Activated T-helper 1 cell treated with Interleukin-2 at 50 U/mL for 16 hours (primary cell): Measurements from ENCODE around the gene DLX1.

Source experiments
- DNase-seq: peaks from one replicate; pipeline ENCODE4 v3.0.0-alpha.2; 2020; ENCODE audit warnings: low read depth

The DLX1 gene

DNA sequence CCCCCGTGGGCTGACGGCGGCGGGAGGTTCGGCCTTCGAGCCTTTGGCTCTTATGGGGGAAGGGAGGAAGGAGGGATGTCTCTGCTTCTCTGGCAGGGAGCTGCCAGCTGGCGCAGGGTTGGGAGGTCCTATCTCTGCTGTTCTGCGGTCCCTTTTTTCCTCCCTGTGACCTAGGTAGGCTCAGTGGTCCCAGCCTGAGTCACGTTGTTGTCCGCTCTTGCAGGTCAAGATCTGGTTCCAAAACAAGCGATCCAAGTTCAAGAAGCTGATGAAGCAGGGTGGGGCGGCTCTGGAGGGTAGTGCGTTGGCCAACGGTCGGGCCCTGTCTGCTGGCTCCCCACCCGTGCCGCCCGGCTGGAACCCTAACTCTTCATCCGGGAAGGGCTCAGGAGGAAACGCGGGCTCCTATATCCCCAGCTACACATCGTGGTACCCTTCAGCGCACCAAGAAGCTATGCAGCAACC, 2.5 kb downstream of the DLX1 start:
- DNase-seq = no peak

DNA sequence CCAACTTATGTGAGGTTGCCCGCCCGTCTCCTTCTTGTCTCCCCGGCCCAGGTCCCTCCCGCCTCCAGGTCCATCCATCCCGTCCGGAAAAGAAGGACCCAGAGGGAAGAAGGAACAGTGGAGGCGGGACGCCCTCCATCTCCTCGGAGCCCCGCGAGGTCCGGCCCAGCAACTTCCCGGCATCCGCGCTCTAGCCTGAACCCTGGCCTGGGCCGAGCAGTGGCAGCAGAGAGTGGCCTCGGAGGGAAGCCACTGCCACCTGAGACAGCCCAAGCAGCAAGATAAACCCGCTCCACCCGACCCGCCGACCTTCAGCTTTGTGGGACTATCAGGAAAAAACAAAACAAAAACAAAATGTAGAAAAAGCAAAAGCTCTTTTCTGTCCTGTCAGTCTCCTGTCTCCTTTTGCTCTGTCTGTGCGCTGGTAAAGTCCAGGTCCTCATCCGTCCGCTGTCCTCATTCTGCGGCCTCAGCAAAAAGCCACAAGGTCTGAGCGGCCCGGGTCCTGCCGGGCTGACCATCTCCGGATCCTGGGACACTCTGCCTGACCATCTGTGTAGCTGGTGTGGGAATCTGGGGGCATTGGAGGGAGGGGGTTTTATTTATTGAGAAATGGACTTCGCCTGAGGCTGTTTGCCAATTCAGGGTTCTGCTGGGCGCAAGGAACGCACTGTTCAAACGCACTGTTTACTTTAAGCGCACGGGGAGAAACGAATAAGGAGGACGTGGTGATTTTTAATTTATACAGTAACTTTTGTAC, 3.1 kb downstream of the DLX1 start:
- DNase-seq = no peak

DNA sequence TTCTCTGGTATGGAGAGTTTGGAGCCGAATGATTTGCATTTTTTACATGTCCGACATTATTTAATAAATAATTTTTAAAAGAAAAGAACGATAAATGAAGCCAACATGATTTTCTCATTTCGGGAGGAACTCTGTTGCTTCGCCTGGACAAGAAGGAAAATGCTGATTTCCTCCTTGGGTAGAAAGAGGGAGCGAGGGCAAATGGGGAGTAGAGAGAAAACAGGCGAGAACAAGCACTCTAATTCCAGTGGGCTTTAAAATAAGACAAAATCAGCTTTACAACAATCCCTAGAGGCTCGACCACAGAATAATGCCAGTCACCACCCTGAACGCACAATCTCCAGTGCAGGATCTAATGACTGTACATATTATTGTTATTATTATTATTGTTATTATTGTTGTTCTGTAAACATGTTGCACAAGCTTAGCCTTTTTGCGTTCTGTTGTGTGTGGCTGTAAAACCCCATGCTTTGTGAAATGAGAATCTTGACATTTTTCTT, 3.7 kb downstream of the DLX1 start:
- DNase-seq = no peak

DNA sequence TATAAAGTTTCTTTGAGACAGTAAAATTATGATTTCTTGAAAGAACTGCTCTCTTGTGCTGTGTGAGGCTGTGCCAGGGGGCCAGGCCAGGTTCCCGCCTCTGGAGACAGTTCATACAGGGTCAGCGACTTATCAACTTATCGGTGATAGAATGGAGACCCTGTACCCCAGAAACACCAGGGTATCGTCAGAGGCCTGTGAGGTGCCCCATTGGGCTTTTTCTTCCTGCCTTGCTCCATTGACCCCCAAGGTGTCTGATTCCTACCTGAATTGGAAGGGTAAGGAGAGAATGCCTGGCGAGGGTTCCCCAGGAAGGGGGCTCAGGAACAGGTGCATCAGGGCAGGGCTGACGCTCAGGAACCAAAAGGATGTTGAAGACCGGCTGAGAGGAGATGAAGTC, 4.3 kb downstream of the DLX1 start:
- no peak for DNase-seq

DNA sequence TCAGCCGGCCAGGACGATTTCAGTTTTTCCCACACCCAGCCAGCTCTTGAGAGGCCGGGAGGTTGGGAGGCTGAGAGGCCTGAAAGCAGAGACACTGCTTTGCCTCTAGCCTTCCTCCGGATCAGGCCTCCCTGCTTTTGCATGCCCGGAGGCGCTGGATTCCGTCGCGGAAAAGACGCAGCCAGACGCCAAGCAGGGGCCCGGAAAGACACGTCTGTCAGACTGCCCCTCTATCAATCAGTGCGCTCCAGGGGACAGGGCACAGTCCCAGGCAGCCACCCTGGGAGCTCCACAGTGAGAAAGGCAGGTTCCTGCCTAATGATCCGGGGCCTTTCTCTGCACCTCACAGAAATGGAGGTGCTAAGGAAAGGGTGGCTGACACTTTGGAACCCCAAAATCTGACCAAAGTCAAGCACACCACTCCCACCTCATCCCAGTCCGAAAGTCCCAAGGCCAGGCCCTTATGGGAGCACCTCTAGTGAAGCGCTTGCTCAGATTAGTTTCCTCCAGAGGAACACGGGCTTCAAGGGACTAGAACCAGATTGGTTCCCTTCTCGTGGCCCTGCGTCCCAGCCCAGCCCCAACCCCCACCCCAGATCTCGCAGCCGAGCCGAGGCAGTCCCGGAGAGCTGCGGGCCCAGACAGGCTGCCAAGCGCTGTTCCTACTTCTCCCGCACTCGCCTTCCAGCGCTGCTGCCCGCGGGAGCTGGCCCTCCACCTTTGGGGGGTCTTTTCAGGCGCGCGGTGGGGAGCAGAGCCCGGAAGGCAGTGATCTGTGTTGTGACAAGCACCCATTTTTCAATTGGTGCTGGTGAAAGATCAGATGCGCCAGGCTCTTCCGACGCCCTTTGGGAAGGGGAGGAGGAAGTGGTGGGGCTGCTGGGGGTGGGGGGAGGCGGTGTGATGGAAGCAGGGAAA, 5.0 kb downstream of the DLX1 start:
- DNase-seq = no peak

DNA sequence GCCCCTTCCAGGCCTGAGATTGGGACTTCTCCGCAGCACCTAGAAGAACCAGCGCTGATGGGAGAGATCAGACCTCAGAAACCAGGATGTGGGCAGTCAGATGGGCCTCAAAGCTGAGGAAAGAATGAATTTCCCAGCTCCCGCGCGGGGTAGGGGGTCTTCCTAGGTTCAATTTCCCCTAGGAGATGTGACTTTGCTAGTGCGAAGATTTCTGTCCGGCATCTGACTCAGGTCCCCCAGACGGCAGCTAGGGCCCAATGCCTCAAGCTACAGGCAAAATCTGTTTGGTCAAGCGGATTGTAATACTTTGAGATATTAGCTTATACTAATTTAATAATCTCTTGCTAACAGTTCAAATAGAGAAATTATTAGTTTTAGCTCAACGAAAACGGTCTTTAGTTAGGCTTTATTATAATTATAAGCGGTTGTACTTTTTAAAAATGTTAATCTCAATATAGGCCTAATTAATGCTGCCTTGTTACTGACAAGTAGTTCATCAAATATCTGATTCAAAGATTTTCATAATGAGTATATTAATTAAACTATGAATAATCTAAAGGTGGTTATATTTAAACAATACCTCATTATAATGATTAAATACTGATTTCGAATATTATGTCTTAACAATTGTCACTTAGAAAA, 5.8 kb downstream of the DLX1 start:
- no peak for DNase-seq

DNA sequence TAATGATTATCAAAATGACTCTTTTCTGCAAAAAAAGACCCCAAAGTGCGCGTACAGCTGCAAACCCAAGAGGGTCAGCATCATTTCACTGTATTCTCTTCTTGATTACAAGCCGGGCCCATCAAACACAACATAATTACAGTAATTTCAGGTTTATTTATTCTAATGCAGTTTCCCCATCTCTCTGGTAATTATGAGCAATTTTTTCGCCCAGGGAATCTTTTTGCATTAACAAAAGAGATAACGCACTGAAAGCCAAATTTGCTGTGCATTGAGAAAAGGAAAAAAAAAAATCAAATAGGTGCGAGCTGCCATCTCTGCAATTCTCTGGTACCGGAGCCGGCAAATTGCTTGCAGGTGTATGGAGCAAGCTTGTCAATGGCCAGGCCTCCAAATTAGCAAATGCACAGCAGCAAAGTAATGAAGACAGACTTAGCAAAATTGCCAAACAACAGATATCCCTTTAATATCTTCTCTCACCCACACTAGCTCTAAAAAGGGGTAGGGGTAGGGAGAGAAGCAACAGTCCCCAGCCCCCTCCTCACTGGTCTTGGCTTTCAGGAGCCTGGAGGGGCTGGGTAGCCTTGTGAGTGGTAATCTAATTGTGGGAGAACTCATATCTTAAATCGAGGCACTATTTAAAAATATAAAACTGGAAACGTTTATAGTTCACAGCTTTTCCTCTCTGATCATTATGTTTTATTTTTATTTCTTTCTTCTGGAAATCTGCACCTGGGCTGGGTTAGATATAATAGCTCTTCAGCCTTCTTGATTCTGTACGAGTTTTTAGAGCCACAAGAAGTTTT, 6.7 kb downstream of the DLX1 start:
- no peak for DNase-seq

DNA sequence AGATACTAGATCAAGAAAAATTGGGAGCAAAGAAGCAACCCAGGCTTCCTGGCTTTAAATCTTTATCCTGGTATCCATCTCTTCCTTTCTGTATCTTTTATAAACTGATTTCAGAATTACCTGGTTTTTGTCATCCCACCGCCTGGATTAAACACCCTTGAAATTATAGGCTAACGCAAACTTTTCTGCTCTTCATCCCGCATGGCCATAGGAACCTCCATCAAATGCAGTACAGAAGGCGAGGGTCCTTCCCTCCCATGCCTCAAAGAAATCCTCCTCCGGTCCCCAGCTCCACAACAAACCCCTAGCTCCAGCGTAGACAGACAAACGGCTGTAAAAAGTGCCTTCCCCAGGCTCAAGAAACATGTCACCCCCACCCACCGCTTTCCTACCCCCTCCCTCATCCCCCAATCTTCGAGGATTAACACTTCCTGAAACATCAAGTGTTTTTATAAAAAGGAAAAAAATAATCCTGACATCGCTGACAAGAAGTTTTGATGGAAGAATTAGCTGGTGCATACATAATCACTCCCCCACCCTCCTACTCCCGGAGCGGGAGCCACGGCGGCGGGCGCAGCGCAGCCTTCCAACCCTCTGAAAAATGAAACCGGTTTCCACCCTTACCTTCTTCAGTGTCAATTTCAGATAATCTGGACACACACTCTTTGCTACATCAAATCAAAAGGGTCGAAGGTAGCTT, 7.6 kb downstream of the DLX1 start:
- no peak for DNase-seq

DNA sequence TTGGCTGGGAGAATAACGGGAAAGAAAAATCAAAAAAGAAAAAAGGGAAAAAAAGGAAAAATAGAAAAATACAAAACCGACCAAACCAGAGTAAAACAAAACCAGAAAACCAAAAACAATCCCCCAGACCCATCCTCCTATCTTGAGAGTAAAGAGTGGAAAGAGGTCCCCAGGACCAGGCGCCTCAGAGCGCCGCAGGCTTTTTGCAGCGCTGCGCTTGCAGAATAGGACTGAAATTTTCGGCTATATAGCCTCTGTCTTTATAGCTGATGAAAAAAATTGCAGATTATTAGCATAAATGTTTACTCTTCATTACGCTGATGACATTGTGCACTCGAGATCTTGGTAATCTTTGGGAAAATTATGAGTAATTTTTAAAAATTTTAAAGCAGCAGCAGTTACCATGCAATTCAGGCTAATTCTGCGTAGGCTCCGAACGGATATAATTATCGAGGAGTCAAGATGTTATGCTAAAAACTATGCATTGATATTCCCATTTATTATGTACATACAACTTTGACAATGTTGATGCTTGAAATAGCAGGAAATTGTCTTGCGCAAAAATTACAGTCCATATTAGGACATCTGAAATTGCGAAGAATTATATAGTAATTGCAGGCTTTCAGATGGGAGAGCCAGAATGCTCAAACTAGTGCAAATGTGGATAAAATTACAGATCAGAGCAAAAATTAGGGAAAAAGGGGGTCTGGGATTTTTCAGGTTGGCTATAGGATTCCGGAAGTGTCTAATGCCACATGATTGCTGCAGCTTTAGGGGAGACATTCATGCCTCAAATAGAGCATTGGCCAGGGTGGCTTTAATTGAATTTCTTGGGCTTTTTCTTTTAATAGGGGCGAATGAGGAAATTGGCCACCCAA, 8.3 kb downstream of the DLX1 start:
- no peak for DNase-seq

DNA sequence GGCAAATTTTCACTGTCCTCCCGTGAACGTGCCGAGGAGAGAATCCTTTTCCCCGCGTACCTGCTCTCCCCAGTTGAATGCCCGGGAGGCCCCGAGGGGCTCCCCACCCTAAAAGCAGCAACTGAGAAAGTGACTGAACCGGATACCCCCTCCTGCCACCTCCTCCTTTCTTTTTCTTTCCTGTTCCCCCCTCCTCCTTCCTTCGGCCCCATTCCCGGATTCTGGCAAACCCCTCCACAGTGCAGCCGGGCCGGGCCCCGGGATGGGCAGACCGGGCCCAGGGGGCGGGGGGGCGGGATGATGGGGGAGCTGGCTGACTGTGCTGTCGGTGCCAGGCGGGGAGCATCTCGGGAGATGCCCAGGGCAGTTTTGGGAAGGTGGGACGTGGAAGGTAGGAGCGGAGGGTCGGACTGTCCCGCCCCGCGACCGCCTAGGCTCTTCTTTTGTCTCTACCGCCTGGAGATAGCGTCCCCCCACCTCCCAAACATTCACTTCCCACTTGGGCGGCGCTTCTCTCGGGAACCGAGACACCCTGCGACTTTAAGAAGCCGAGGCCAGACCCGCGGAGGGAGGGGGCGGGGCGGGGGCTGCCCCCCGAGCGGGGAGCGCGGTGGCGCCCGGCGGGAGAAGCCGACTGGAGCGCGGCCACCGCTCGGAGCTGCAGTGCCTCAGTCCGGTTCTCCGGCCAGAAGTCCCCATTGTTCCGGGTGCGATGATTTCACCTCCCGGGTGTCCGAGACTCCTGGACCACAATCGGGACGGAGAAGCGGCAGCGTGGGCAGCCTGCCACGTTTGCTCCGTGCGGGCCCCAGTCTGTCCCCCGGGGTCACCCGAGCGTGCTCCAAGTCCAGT, 9.2 kb downstream of the DLX1 start:
- DNase-seq = no peak

DNA sequence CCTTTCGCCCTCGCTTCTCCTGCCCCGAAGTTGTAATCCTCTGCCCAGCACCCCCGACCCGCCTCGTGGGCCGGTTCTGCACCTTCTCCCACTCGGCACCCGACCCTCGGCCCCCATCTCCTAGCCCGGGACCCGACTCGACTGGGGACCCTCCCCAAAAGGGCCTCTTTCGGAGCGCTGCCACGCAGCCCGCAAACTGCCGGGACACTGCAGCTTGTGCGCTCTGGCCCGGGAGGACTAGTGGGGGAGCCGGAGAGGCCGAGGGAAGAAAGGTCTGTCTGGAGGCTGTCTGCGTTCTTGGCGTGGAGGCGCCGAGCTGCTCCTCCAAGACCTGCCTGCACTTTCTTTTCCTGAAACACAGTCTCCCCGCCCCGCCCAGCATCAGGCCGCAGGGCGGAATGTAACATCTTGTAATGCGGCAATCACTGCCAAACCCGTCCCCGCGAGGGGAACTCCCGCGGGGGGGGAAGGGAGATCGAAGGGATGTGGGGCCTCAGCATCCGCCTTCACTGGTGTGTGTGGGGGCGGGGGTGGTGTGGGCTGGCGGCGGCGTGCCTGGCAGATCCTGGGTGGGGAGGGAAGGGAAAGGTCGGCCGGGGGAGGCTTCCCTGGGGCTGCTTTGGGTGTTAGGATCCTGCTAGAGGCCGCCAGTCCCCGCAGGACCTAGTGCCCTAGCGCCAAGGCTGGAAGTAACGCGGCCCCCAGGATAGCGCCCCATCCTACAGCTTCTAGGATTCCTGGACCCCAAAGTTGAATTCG, 10.0 kb downstream of the DLX1 start:
- DNase-seq = peak; percentile 59

DNA sequence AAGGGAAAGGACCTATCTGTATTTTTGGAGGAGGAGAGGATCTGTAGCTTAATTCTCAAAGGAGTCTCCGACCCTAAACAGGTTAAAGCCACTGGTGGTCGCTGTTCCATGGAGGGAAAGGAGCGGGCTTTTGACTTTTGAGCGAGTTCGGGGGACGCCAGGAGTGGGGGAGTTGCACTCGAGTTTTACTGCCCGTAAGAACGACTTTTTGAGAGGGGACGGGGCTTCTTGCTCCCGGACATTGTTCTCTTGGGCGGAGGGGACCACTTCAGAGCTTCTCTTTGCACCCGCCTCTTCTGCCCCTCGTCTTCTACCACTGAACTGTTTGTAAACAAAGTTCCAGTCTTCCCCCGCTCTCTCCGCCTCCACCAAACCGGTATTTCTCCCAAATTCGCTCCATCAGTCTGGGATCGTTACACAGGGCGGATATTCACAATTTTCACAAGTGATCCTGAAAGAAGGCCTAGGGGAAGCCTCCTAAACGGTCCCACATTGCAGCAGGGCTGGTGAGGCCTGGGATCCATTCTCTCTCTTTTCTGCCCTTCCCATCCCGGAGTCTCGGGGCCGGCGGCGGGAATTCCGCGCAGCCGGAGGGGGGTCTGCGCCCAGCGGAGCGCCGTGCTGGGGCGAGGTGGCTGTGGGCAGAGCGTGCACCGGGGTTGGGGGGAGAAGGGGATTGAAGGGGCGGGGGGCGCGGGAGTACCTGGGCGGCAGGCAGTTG, 10.8 kb downstream of the DLX1 start:
- DNase-seq = no peak

DNA sequence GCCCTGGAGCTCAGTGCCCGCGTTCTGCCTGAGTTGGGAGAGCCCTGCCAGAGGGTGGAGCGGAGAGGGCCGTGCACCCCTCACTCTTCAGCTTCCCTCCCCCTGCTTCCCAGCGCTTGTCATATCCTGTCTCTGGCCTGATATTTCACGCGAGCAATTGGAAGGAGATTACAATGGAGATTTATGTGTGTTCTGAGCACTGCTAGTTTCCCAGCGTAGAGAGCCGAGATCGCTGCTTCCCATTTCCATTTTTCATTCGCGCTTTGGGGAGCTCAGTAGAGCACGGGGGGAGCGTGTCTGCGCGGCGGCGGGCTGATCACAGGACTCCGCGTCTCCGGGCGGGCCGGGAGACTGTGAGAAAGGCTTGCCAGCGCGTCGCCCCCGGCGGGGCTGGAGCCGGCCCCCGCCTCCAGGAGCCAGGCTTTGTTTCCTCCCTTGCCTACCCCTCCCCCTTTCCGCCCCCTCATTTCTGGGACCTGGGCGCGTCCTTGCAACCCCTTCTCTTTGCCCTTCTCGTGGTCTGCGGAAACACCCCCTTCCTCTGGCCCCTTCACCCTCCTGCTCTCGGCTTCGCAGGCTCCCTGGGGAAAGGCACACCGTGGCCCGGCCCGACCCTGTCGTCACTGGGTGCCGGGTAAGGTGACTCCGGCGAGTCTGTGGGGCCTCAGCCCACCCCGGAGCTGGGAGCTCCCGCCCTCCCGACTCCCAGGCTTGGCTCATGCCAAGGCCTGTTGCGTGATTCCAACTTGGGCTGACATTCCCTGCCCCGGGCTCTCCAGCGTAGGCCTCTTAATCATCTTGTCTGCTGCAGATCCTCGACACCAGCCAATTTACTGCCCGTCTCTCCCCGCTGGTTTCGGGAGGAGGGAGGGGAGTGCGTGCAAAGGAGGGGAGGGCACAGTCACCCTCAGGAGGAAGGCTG, 11.6 kb downstream of the DLX1 start:
- no peak for DNase-seq

DNA sequence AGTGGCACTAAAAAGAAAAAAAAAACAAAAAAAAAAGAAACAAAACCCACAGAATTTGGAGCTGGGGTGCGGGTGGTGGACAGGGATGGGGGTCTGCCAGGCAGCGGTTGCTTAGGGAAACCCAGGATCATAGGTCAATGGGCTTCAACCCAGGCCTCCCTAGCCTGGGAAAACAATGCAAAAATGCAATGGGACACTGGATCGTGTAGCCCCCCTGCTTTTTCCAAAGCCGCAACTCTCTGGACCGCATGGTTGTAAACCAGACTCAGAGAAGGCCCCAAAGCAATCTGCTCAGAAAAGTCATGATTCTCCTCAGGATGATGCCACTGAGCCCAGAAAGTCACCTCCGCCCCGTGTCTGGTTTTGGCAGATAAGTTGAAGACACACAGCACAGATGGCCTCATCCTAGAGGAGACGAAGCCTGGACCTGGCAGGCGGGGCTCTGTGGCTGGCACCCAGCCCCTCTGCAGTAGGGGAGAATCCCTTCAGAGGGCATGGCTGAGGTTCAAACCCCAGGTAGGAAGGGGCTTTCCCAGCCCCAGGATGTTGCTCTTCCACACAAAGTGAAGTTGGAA, 12.3 kb downstream of the DLX1 start:
- no peak for DNase-seq

DNA sequence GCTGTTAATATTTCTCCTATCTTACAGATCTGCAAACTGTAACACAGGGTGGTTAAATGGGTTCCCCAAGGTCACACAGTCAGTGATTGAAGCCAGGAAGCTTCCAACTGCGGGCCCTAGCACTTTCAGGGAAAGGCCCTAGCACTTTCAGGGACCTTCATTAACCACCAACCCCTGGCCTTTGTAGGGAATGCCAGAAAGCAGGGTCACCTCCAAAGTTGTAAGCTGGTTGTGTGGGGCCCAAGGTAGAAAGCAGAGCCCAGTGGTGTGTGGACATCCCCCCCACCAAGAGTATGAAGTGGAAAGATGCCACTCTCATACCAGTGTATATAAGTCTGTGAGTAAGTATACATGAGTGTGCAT, 13.0 kb downstream of the DLX1 start:
- no peak for DNase-seq
